Heart left ventricle (tissue), 13 donors: ENCODE data around the gene ZNF80.

Experiments
- CTCF ChIP-seq, 12 donors: fragments of 200-600 bp; sonication (generic) in 4 of 12; IDR thresholded peaks; one replicate each; pipeline versions ENCODE4 v1.5.0 to v1.8.0; 2018 to 2022; ENCODE audit warnings: antibody characterized with exemption in 12 of 12, mild to moderate bottlenecking in 5 of 12
- POLR2A ChIP-seq, 2 donors: fragments of 450-650 bp; IDR thresholded peaks; one replicate each; pipeline ENCODE4 v1.6.1; 2017; ENCODE audit warnings: antibody characterized with exemption in 2 of 2, mild to moderate bottlenecking in 2 of 2, moderate library complexity in 2 of 2
- donor health status: ischemic (EF 13 %, LVEDD 7.1; RV severe dilation, severe dysfunction).
- donor health status: DM: no; HTN: yes; CAD: no.
- donor health status: DM: no; HTN: no; CAD: no.
- donor health status: ischemic (EF 25% LVEDD 6.9; RV normal size, moderate dysfunction).
- donor health status: ischemic (EF 25% LVEDD 5.7; RV mildly dilated, moderate dysfunction).
- donor health status: ischemic (EF 35%, LVEDD 5.7; RV mildly dilated, moderate dysfunction).
- donor health status: nonischemic (EF 11% LVEDD 7.7; RV severe dilation, severe dysfunction).
- donor health status: DM: yes; HTN: yes; CAD: no.
- donor health status: PGD.
- donor health status: ischemic (EF 29% LVEDD 5.4; RV normal size, mild dysfunction).
- donor health status: nonischemic (EF 23%, LVEDD 6.1; RV moderate dilation, normal function).

GRCh38 chr3:114260152-114260551, 22.8 kb upstream of the ZNF80 start:
- TF ChIP-seq CTCF (IDR thresholded peaks at IDR 0.05): no peak
- no peak for TF ChIP-seq POLR2A (IDR thresholded peaks at IDR 0.05)
